WERI-Rb-1 (cell line): ENCODE data around the gene SSBP3.

Source experiments
- DNase-seq: peaks from one replicate; pipeline ENCODE4 v3.0.0-alpha.2; 2020
- H3K27ac ChIP-seq: fragments of 250-450 bp; sonication (Bioruptor Pico); 2 replicates; pipeline ENCODE4 v1.5.1; 2020; ENCODE audit warnings: mild to moderate bottlenecking, moderate library complexity
- H3K27me3 ChIP-seq: fragments of 250-450 bp; sonication (Bioruptor Pico); 2 replicates; pipeline ENCODE4 v1.5.1; 2021; ENCODE audit warnings: mild to moderate bottlenecking, low read depth, moderate library complexity; ENCODE audit not compliant: insufficient read depth, severe bottlenecking
- H3K36me3 ChIP-seq: fragments of 250-450 bp; sonication (Bioruptor Pico); 2 replicates; pipeline ENCODE4 v1.5.1; 2020; ENCODE audit warnings: mild to moderate bottlenecking, moderate library complexity
- H3K4me3 ChIP-seq: 2 replicates; pipeline ENCODE4 v1.5.1; 2011; ENCODE audit warnings: low read depth, mild to moderate bottlenecking, control low read depth, low read length
- H3K9me3 ChIP-seq: fragments of 250-450 bp; sonication (Bioruptor Pico); 2 replicates; pipeline ENCODE4 v1.5.1; 2021; ENCODE audit warnings: mild to moderate bottlenecking, moderate library complexity; ENCODE audit not compliant: severe bottlenecking
- TF ChIP-seq, protein P1 (sequence below): IDR thresholded peaks from 2 replicates; pipeline ENCODE4 v1.5.1; 2011; ENCODE audit warnings: low read depth, mild to moderate bottlenecking, control low read depth, inconsistent platforms, low read length

SSBP3 gene

DNA sequence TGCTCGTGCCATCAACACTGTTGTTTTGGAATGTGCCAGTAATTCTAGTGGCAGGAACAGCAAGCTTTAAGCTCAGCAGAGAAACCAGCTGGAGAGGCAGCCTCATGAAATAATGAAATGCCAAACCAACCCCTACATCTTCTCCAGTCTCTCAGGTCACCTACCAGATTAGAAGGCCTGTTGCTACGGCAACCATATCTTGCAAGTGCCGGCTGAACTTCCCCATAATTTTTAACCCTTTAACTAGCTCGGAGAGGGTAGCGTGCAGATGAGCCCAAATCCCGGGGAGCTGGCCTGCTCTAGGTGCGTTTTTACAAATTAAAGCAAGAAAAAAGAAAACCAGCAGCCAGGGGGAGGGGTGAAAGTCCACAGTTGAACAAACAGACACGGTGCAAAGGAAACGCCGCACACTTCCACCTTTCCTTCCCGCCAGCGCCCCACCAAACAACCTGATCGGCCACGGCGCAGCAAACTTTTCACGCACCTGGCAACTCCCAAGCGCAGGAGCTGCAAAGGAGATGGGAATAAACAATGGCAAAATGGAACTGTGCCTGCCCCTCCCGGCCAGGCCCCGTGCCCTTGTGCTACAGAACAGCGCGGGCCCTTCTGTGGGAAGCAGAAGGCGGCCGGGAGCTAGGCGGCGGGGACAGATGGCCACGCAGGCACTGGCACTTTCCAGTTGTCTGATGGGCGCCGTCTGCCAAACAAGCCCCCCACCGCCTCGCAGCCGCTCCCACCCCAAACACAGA lies 50.1 kb downstream of the SSBP3 start:
- Histone ChIP-seq H3K9me3 (no peaks in the 10 kb centered on the region), H3K27me3 (no peaks in the 10 kb centered on the region), H3K27ac (peak overlapping the region; percentile 93), H3K4me3 (peak overlapping the region; percentile 32), H3K36me3 (peaks cover 73% of the 10 kb centered on the region)
- peak; percentile 76 for DNase-seq
- TF ChIP-seq, protein P1, sequence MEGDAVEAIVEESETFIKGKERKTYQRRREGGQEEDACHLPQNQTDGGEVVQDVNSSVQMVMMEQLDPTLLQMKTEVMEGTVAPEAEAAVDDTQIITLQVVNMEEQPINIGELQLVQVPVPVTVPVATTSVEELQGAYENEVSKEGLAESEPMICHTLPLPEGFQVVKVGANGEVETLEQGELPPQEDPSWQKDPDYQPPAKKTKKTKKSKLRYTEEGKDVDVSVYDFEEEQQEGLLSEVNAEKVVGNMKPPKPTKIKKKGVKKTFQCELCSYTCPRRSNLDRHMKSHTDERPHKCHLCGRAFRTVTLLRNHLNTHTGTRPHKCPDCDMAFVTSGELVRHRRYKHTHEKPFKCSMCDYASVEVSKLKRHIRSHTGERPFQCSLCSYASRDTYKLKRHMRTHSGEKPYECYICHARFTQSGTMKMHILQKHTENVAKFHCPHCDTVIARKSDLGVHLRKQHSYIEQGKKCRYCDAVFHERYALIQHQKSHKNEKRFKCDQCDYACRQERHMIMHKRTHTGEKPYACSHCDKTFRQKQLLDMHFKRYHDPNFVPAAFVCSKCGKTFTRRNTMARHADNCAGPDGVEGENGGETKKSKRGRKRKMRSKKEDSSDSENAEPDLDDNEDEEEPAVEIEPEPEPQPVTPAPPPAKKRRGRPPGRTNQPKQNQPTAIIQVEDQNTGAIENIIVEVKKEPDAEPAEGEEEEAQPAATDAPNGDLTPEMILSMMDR, result no peak

- H3K9me3 ChIP-seq, result no peaks in the 10 kb centered on the region
- H3K4me3 ChIP-seq, result no peak overlapping the region
- peak overlapping the region; percentile 93 for H3K27ac ChIP-seq
- DNase-seq, result no peak
- no peaks in the 10 kb centered on the region for H3K27me3 ChIP-seq
- TF ChIP-seq, protein P1, result no peak
- peaks cover 74% of the 10 kb centered on the region for H3K36me3 ChIP-seq
Measured at GRCh38 chr1:54354899-54355298, 51.3 kb downstream of the SSBP3 start.

GRCh38 chr1:54353959-54354358 lies 52.2 kb downstream of the SSBP3 start:
- peak overlapping the region; percentile 93 for H3K27ac ChIP-seq
- TF ChIP-seq, protein P1, result no peak
- no peaks in the 10 kb centered on the region for H3K9me3 ChIP-seq
- no peaks in the 10 kb centered on the region for H3K27me3 ChIP-seq
- peaks cover 77% of the 10 kb centered on the region for H3K36me3 ChIP-seq
- H3K4me3 ChIP-seq, result no peak overlapping the region
- DNase-seq, result no peak

GRCh38 chr1:54352755-54353154 lies 53.4 kb downstream of the SSBP3 start:
- DNase-seq, result no peak
- H3K9me3 ChIP-seq, result no peaks in the 10 kb centered on the region
- no peak overlapping the region for H3K4me3 ChIP-seq
- H3K27me3 ChIP-seq, result no peaks in the 10 kb centered on the region
- peaks cover 74% of the 10 kb centered on the region for H3K36me3 ChIP-seq
- TF ChIP-seq, protein P1, result no peak
- H3K27ac ChIP-seq, result peak overlapping the region; percentile 33; the same call in 1 of the 2 replicates

- no peaks in the 10 kb centered on the region for H3K27me3 ChIP-seq
- TF ChIP-seq, protein P1, result no peak
- H3K36me3 ChIP-seq, result peaks cover 65% of the 10 kb centered on the region
- H3K27ac ChIP-seq, result peak overlapping the region; percentile 87
- H3K4me3 ChIP-seq, result no peak overlapping the region
- H3K9me3 ChIP-seq, result no peaks in the 10 kb centered on the region
- DNase-seq, result peak; percentile 73
Measured at GRCh38 chr1:54350360-54350759, 55.8 kb downstream of the SSBP3 start.

DNA sequence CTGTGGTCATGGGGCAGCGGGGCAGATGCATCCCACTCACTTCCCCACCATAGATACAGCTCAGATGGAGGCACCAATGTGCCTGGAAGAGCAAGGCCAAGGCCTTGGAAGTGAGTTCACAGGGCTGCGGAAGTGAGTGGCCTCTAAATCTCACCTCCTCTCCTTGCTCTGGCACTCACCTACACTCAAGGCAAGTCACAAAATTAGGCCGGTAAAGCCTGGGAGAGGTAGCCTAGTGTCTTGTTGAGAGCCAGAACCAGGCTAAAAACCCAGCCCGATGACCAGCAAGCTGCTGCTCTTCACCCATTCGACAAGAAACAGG lies 57.5 kb downstream of the SSBP3 start:
- DNase-seq, result no peak
- TF ChIP-seq, protein P1, result no peak
- Histone ChIP-seq H3K4me3 (no peak overlapping the region), H3K36me3 (peaks cover 68% of the 10 kb centered on the region), H3K9me3 (no peaks in the 10 kb centered on the region), H3K27me3 (no peaks in the 10 kb centered on the region), H3K27ac (peak overlapping the region; percentile 87)
